GM19452 (cell line): ENCODE data around the gene SFT2D3.

Experiments
- ATAC-seq: cut with Tn5 transposase; IDR thresholded peaks from one replicate; pipeline ENCODE4 v1.9.1; 2021; ENCODE audit not compliant: unreplicated experiment

SFT2D3 gene

DNA sequence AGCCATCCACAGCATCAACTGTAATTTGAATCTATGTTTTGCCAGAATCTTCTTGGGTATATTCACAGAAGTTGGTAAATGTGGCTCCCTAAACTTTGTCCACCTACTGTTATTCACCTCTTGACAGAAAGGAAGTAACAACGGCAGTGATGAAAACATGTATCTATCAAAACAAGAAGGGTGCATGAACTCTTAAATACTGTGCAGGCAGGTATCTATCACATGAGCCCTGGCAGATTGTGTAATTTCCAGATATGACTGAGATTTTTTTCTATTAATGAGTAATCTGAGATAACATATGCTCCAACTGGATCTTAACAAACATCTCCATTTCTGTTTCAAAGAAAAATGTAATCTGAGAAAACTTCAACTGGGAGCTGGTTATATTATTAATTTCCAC, 36.6 kb downstream of the SFT2D3 start:
- peak; percentile 43 for ATAC-seq

DNA sequence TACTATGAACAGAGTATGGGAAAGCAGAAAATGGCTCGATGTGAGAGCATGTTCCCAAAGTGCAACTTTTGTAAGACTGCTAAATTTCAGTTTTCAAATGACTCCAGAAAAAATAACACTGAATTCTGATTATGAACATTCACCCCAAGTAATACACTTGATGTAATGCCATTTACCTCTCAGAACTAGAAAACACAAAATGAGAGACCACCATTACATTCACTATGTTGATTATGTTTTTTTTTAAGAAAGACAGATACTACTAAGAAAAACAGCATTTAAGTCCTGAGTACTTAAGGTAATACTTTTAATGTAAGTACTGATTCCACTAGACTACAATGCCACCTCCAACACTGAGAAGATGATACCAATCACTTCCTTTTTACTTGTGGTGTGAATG, 38.5 kb downstream of the SFT2D3 start:
- no peak for ATAC-seq

- ATAC-seq: no peak
Measured at GRCh38 chr2:127740665-127741288, 39.5 kb downstream of the SFT2D3 start.

DNA sequence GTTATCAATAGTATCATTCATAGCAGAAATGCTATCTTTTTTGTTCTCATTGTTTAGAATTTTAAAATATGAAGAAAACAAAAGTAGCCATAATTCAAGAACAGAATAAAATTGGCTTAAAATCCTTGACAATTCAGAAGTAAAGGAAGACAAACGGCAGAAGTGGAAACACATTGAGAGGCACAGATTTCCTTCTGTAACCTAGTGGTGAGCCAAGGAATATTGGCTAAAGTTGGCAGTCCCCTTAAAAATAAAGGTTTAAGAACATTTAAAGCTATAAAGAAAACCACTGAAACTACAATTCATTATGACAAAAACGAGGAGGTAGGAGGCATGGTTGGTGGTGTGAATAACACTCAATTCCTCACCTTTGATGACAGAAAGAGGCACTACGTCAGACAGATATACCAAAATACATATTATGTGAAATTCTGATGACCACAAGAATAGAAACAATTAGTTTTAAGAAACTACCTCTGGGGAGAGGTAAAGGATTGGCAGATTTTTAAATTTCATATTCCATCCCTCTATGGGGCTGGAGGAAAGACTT, 42.3 kb downstream of the SFT2D3 start:
- ATAC-seq: peak; percentile 61

GRCh38 chr2:127747621-127748020, 46.3 kb downstream of the SFT2D3 start:
- no peak for ATAC-seq

DNA sequence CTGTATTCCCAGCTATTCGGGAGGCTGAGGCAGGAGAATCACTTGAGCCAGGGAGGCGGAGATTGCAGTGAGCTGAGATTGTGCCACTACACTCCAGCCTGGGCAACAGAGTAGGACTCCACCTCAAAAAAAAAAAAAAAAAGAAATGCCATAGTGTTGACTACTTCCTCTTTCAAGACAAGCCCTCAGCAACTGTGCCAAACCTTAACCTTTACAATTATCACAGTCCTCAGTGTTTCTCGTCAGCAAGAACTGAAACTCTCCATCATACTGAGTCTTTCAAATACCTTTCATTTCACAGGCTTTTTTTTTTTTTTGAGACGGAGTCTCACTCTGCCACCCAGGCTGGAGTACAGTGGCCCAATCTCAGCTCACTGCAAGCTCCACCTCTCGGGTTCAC, 48.2 kb downstream of the SFT2D3 start:
- peak; percentile 97 for ATAC-seq

- ATAC-seq: no peak
Measured at GRCh38 chr2:127753374-127753773, 52.1 kb downstream of the SFT2D3 start.

DNA sequence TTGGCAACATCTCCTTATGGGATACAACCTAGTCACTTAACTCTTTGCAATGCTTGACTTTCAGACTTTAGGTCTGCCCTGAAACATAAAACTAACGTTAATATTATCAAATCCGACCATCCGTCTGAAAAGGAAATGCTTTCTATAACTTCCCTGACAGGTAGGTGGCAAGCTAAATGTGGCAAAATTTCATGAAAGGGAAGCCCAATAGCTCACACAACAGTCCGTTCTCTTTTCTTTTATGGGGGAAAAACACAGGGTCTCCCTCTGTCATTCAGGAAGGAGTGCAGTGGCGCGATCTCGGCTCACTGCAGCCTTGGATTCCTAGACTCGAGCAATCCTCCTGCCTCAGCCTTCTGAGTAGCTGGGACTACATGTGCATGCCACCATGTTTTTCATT, 52.9 kb downstream of the SFT2D3 start:
- no peak for ATAC-seq
